BLaER1 treated with 17β-estradiol and CSF1 and Interleukin-3, amounts not matched to agents 10 nM and 100 nM (cell line): ENCODE data around the gene KCNIP1.
A peak's percentile ranks its signal among the peaks of the same experiment; 100 is the strongest.

ENCODE experiments used
- H3K27ac ChIP-seq, 11 experiments: shearing (Covaris generic); formaldehyde crosslinking; 2 replicates each; pipeline ENCODE4 v1.8.1; 2022
- H3K27me3 ChIP-seq, 11 experiments: shearing (Covaris generic); formaldehyde crosslinking; 2 replicates each; pipeline ENCODE4 v1.8.1; 2022
- H3K36me3 ChIP-seq, 11 experiments: shearing (Covaris generic); formaldehyde crosslinking; 2 replicates each; pipeline ENCODE4 v1.8.1; 2022
- H3K4me1 ChIP-seq, 10 experiments: shearing (Covaris generic); formaldehyde crosslinking; 2 replicates each; pipeline ENCODE4 v1.8.1; 2022
- H3K4me2 ChIP-seq, 11 experiments: shearing (Covaris generic); formaldehyde crosslinking; 2 replicates each; pipeline ENCODE4 v1.8.1; 2022
- H3K4me3 ChIP-seq, 10 experiments: shearing (Covaris generic); formaldehyde crosslinking; 2 replicates each; pipeline ENCODE4 v1.8.1; 2022
- H3K9ac ChIP-seq, 11 experiments: shearing (Covaris generic); formaldehyde crosslinking; 2 replicates each; pipeline ENCODE4 v1.8.1; 2022
- H3K9me3 ChIP-seq, 11 experiments: shearing (Covaris generic); formaldehyde crosslinking; replicated peaks in 1 of 11; 2 replicates each; pipeline ENCODE4 v1.8.1; 2022
- H4K20me1 ChIP-seq, 11 experiments: shearing (Covaris generic); formaldehyde crosslinking; 2 replicates each; pipeline ENCODE4 v1.8.1; 2022
- Cebpa-rat ChIP-seq, 11 experiments: shearing (Covaris generic); IDR thresholded peaks; 2 replicates each; pipeline ENCODE4 v1.8.1; 2022

Gene KCNIP1

DNA sequence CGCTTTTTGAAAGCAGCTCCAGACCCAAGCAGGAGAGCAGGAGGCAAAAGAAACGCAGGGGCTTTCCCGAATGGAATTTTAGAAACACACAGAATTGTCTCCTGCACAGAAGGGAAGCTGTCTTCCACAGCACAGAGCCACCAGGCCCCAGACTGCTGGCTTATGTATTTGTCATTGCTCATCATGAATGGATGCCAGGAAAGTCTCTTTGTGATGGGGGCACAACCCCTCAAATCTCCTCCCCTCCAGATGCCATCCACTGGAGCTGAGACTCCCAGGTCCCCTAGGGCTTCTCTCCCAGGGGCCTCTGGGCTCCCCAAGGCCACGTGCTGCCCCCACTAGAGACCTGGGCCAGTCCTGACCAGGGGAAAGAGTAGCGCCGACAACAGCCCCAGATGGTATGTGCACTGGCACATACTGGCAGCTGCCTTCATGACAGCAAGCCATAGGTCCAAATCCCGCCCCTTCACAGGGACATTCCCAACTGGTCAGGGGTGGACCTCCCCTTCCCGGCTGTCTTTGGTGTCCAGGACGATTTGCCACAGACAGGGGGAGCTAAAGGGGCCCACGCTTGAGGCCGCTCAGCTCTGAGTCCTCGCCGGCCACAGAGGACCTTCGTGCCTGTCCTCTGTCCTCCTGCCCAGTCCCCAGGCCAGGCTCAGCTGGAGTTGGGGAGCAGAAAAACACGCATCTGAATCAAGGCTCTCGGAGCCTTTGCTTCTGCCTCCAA, 127.8 kb downstream of the KCNIP1 start:
- H3K4me3 ChIP-seq, result no peak overlapping the region
- H3K4me1 ChIP-seq, result peaks cover 9 to 30% (median 22%) of the 10 kb centered on the region in 10 experiments
- no peak overlapping the region for H3K27ac ChIP-seq
- no peaks in the 10 kb centered on the region for H3K9me3 ChIP-seq
- no peak for TF ChIP-seq Cebpa-rat (IDR thresholded peaks at IDR 0.05)
- H3K9ac ChIP-seq, result no peak overlapping the region; a peak in 1 of 22 replicates
- H3K4me2 ChIP-seq, result peak overlapping the region in 5 of 11 experiments; percentile 21 to 77 (median 54); a peak in 6 of 22 replicates
- H4K20me1 ChIP-seq, result peaks cover 0 to 6% (median 0%) of the 10 kb centered on the region in 11 experiments; a peak in 2 of 22 replicates
- no peaks in the 10 kb centered on the region for H3K27me3 ChIP-seq
- H3K36me3 ChIP-seq, result no peaks in the 10 kb centered on the region

DNA sequence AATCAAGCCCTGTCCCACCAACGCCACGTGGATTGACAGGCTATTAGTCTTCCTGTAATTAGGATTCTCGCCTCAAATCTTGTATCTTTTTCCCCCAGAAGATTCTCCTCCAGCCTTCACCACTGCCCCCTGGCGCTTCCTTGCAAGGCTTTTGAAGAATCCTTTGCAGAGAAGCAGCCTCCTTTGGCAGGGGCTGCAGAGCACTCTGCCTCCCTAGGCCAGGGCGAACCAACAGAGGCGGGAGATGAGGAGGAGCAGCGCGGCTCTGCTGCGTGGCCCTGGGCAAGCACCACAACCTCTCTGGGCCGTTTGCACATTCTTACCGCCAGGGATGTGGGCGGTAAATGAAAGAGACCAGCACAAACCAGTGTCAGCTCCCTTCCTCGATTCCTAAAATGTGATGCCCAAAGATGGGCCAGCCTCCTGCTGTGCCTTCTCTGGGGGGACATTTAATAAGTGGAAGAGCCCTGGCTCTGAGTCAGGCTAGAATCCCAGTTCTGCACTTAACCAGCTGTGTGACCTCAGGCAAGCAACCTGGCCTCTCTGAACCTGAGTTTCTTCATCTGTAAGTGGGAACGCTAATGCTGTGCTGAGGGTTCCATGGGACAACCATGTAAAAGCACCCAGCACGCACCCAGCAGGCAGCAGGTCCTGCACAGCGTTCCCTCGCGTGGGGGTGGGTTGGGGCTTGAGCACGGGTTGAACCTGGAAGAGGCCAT, 128.6 kb downstream of the KCNIP1 start:
- H4K20me1 ChIP-seq, result peaks cover 0 to 6% (median 0%) of the 10 kb centered on the region in 11 experiments; a peak in 2 of 22 replicates
- H3K4me1 ChIP-seq, result peaks cover 9 to 30% (median 22%) of the 10 kb centered on the region in 10 experiments
- H3K4me3 ChIP-seq, result peak overlapping the region in 4 of 10 experiments; percentile 61 to 67 (median 64); a peak in 6 of 20 replicates
- H3K4me2 ChIP-seq, result peak overlapping the region; percentile 73 to 95 (median 85)
- no peak overlapping the region for H3K27ac ChIP-seq
- H3K9ac ChIP-seq, result peak overlapping the region in 3 of 11 experiments; percentile 78 to 79 (median 78); a peak in 1 of 22 replicates
- no peak for TF ChIP-seq Cebpa-rat (IDR thresholded peaks at IDR 0.05)
- no peaks in the 10 kb centered on the region for H3K36me3 ChIP-seq
- no peaks in the 10 kb centered on the region for H3K9me3 ChIP-seq
- H3K27me3 ChIP-seq, result no peaks in the 10 kb centered on the region

DNA sequence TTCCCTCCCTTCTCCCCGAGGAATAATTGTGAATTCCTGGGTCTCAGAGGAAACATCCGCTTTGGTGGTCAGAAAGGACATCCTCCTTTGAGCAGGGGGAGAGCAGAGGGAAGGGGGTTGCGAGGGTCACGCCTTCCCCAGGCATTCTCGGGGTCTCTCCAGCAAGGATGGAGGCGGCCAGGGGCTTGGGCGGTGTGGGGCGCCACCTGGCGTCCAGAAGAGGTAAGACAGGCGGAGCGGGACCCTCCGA, 129.1 kb downstream of the KCNIP1 start:
- H3K27ac ChIP-seq, result peak overlapping the region in 9 of 11 experiments; percentile 36 to 82 (median 71); a peak in 14 of 22 replicates
- peak overlapping the region in 9 of 11 experiments; percentile 45 to 79 (median 76); a peak in 17 of 22 replicates for H3K9ac ChIP-seq
- no peaks in the 10 kb centered on the region for H3K9me3 ChIP-seq
- peak overlapping the region; percentile 38 to 67 (median 60) for H3K4me3 ChIP-seq
- peaks cover 9 to 30% (median 22%) of the 10 kb centered on the region in 10 experiments for H3K4me1 ChIP-seq
- H4K20me1 ChIP-seq, result peaks cover 0 to 6% (median 0%) of the 10 kb centered on the region in 11 experiments; a peak in 2 of 22 replicates
- H3K36me3 ChIP-seq, result no peaks in the 10 kb centered on the region
- TF ChIP-seq Cebpa-rat (IDR thresholded peaks at IDR 0.05), result no peak
- H3K4me2 ChIP-seq, result peak overlapping the region; percentile 73 to 95 (median 85)
- H3K27me3 ChIP-seq, result no peaks in the 10 kb centered on the region

DNA sequence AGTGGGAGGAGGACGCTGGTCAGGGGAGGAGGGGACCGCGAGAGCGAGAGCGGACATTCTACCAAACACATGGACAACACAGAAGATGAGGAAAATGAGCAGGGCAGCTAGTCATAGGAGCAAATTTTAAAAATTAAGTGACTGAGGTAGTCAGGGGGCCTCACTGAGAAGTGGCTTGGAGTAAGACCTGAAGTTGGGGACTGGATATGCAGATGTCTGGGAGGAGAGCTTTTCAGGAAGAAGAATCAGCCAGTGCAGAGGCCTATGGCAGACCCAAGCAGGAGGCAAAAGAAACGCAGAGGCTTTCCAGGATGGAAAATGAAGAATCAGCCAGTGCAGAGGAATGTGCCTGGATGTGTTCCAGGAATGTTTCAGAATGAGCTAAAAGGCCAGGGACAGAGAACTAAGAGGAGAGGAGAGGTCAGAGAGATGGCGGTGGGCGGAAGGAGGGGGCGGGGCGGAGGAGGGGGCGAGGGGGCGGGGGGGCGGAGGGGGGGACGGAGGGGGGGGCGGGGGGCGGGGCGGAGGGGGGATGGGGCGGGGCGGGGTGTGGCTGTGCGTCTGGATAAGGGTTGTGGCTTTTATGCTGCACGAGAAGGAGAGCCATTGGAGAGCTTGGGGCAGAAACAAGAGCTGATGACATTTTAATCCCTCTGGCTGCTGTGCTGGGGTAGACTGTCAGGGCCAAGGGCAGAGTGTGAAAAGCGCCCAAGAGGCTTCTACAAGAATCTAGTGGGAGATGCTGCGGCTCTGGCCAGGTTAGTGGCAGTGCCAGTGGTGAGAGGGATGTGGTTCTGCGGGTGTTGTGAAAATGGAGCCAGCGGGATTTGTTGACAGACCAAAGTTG, 129.6 kb downstream of the KCNIP1 start:
- Histone ChIP-seq H3K9me3 (no peaks in the 10 kb centered on the region), H3K27me3 (no peaks in the 10 kb centered on the region), H3K4me3 (peak overlapping the region; percentile 38 to 67 (median 60)), H3K36me3 (no peaks in the 10 kb centered on the region), H3K27ac (peak overlapping the region in 9 of 11 experiments; percentile 36 to 82 (median 71); a peak in 17 of 22 replicates), H3K4me1 (peaks cover 9 to 30% (median 23%) of the 10 kb centered on the region in 10 experiments), H3K4me2 (peak overlapping the region; percentile 85 to 95 (median 92)), H4K20me1 (peaks cover 0 to 10% (median 0%) of the 10 kb centered on the region in 11 experiments; a peak in 3 of 22 replicates), H3K9ac (peak overlapping the region; percentile 30 to 79 (median 72); a peak in 19 of 22 replicates)
- TF ChIP-seq Cebpa-rat (IDR thresholded peaks at IDR 0.05), result no peak

DNA sequence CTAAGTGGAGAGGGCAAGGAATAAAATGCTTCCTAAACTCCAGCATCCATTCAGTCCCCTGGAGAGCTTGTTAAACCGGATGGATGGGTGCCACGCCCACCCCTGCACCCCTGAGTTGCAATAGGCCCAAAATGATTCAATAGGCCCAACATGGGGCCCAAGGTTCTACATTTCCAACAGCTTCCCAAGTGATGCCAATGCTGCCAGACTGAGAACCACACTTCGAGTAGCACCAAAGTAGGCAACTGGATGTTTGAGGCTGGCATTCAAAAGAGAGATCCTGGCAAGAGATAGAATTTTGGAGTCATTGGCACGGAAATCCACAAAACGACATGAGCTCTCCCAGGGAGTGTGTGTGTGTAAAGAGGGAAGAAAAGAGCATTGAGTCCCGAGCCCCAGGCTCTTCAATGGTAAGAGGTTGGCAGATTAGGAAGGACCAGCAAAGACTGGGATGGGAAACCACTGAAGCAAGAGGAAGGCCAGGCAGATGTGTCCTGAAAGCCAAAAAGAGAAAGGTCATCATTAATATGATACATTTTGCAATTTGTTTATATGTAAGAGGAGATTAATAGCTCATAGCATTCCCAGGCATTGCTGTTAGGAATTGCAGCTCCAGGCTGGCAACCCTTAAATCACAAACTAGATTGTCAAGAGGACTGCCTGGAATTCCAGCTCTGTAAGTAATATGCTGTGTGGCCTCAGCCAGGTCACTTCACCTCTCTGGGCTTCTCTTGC, 130.6 kb downstream of the KCNIP1 start:
- no peak for TF ChIP-seq Cebpa-rat (IDR thresholded peaks at IDR 0.05)
- peaks cover 0 to 11% (median 0%) of the 10 kb centered on the region in 11 experiments; a peak in 3 of 22 replicates for H4K20me1 ChIP-seq
- no peaks in the 10 kb centered on the region for H3K9me3 ChIP-seq
- no peaks in the 10 kb centered on the region for H3K27me3 ChIP-seq
- H3K9ac ChIP-seq, result peak overlapping the region in 8 of 11 experiments; percentile 30 to 60 (median 45); a peak in 11 of 22 replicates
- H3K36me3 ChIP-seq, result no peaks in the 10 kb centered on the region
- H3K27ac ChIP-seq, result no peak overlapping the region
- H3K4me1 ChIP-seq, result peaks cover 9 to 32% (median 24%) of the 10 kb centered on the region in 10 experiments
- H3K4me3 ChIP-seq, result peak overlapping the region in 8 of 10 experiments; percentile 44 to 64 (median 55); a peak in 9 of 20 replicates
- H3K4me2 ChIP-seq, result peak overlapping the region; percentile 81 to 95 (median 91)

DNA sequence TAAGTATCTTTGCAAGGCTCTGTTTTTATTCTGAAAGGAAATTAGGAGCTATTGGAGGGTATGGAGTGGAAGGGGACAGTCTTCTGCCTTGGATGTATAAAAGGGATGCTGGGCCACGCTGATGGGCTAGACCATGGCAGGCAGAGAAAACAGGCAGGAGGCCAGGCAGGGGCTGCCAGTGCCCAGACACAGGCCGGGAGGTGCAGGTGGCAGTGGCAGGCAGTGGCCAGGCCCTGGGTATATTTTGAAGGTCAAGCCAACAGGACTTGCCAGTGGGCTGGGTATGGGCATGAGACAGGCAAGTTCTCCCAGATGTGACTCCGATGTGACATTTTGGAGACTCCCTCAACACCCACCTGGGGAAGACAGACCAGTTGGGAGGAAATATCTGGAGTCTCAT, 131.9 kb downstream of the KCNIP1 start:
- Histone ChIP-seq H3K9me3 (no peaks in the 10 kb centered on the region), H3K9ac (no peak overlapping the region), H4K20me1 (peaks cover 0 to 11% (median 0%) of the 10 kb centered on the region in 11 experiments; a peak in 3 of 22 replicates), H3K4me2 (no peak overlapping the region), H3K27ac (no peak overlapping the region), H3K4me3 (no peak overlapping the region), H3K36me3 (no peaks in the 10 kb centered on the region), H3K27me3 (no peaks in the 10 kb centered on the region), H3K4me1 (peaks cover 9 to 30% (median 22%) of the 10 kb centered on the region in 10 experiments)
- no peak for TF ChIP-seq Cebpa-rat (IDR thresholded peaks at IDR 0.05)

DNA sequence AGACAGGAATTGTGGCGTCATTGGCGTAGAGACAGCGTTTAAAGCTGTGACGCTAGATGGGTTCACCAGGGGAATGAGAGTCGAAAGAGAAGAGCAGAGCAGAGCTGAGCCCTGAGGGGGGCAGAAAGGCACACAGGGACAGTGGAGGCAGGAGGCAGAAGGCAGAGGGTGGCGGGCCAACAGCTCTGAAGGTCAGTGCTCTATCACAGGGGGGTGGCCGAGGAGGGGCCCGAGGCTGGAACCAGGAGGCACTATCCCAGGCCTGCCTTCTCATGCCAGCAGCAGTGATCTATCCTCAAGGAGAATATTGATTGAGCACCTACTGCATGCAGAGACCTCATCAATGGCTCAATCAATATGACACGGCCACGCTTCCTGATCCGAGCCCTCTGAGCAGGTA, 132.4 kb downstream of the KCNIP1 start:
- Histone ChIP-seq H3K36me3 (no peaks in the 10 kb centered on the region), H3K4me3 (no peak overlapping the region), H4K20me1 (peaks cover 0 to 11% (median 0%) of the 10 kb centered on the region in 11 experiments; a peak in 3 of 22 replicates), H3K9me3 (no peaks in the 10 kb centered on the region), H3K27ac (no peak overlapping the region), H3K4me1 (peaks cover 9 to 35% (median 20%) of the 10 kb centered on the region in 10 experiments), H3K27me3 (no peaks in the 10 kb centered on the region), H3K4me2 (no peak overlapping the region), H3K9ac (no peak overlapping the region)
- no peak for TF ChIP-seq Cebpa-rat (IDR thresholded peaks at IDR 0.05)
